ENCODE data around the gene CDK11A.
"Not testable (repeated sequence)": the region's sequence is repeated elsewhere in the genome, so short reads cannot be mapped to it uniquely, and the experiment has no call there.

The CDK11A gene

DNA sequence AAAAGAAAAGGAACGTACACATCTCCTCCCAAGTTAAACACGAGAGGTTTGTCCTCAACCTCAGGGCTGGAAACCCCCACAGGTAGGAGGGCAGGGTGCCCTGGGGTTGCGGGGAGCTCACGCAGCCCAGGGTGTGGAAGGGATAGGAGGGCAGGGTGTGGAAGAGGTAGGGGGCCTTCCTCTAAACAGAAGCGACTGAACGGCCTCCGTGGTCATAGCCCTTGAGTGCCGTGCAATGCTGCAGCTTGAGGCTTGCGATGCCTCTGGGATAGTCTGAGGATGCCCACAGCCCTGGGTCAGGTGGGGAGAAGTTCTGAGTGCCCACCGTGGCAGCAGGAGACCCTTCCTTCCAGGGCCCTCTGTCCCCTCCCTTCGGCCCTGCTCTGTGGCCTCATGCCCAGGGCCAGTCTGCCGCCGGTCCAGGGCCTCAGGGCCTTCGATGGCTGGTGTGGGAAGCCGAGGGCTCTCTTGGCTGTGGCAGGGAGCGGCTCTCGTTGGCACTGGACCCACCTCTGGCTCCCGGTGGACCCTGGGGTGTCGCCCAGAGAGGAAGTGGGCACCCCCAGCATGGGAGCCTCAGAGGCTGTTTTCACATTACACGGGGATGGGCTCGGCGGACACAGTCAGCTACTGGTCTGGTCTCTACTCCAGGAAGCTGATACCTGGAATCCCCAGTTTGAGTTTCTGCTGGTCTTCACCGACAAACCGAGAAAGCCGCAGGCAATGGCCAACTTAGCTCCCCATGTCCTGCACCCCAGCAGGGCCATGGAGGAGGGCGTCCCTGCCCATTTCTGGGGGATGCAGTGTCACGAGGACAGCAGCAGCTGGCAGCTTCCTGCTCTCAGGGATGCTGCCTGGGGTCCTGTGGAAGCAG is 59.0 kb downstream of the CDK11A start:
- TF ChIP-seq, protein P1, sequence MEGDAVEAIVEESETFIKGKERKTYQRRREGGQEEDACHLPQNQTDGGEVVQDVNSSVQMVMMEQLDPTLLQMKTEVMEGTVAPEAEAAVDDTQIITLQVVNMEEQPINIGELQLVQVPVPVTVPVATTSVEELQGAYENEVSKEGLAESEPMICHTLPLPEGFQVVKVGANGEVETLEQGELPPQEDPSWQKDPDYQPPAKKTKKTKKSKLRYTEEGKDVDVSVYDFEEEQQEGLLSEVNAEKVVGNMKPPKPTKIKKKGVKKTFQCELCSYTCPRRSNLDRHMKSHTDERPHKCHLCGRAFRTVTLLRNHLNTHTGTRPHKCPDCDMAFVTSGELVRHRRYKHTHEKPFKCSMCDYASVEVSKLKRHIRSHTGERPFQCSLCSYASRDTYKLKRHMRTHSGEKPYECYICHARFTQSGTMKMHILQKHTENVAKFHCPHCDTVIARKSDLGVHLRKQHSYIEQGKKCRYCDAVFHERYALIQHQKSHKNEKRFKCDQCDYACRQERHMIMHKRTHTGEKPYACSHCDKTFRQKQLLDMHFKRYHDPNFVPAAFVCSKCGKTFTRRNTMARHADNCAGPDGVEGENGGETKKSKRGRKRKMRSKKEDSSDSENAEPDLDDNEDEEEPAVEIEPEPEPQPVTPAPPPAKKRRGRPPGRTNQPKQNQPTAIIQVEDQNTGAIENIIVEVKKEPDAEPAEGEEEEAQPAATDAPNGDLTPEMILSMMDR (IDR thresholded peaks at IDR 0.05; ENCODE audit: low read depth, low read length, missing control alignments) = no peak
- H3K4me3 ChIP-seq (ENCODE audit: low read depth, low read length) = no peak overlapping the region
- no peak for DNase-seq (ENCODE audit: low read depth)
- in situ Hi-C loops (cut with HindIII; ENCODE audit: low sequenced_read_pairs) = no loop called here

DNA sequence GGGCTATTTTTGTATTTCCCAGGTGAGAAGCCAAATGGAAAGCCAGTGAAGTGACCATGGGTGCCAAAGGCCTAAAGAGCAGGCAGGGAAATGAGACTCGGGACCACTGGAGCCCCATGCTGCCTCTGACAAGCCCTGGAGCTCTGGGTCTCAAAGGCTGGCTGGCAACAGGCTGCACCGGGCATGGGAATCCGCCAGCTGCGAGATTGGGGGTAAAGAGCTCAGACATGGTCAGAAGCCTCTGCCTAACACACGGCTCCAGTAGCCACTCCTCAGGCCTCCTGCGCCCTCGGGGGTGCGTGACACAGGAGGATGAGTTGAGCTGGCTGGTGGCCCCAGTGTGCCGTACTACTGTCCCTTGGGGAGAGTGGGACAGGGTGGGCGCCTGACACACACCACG is 59.8 kb downstream of the CDK11A start:
- DNase-seq (ENCODE audit: low read depth); H3K4me3 ChIP-seq (ENCODE audit: low read depth, low read length); in situ Hi-C loops (cut with HindIII; ENCODE audit: low sequenced_read_pairs): not testable (repeated sequence)

DNA sequence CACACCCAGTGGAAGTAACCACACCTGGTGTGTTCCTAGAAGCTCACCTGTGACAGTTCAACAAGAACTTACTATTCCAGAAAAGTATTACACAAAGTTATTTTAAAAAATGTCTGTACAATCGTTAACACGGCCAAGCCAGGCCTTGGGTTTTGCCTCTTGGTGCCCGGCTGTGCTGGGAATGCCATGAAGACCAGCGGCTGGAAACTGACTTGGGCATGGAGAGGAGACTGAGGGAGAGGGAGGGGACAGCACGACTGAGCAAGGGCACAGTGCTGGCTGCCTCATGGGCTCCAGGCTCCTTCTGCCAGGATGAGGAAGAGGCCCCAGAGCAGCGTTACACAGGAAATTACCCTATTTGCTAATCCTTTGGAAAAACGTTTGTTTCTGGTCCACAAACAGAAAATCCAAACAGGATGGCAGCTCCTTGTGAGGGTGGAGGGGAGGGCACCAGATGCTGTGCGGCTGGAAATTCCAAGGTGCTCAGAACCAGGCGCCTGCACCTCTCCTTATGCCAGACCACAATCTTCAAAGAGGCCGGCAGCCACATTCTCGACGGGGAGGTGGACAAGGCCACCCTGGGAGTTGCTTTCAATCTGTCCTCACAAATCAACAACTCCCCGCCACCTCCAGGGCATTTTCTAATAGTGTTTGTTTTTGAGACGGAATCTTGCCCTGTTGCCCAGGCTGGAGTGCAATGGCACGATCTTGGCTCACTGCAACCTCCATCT is 61.2 kb downstream of the CDK11A start:
- H3K4me3 ChIP-seq (ENCODE audit: low read depth, low read length); DNase-seq (ENCODE audit: low read depth); in situ Hi-C loops (cut with HindIII; ENCODE audit: low sequenced_read_pairs): not testable (repeated sequence)

GRCh38 chr1:1662392-1662791 is 61.8 kb downstream of the CDK11A start:
- DNase-seq (ENCODE audit: low read depth); H3K4me3 ChIP-seq (ENCODE audit: low read depth, low read length); in situ Hi-C loops (cut with HindIII; ENCODE audit: low sequenced_read_pairs): not testable (repeated sequence)

DNA sequence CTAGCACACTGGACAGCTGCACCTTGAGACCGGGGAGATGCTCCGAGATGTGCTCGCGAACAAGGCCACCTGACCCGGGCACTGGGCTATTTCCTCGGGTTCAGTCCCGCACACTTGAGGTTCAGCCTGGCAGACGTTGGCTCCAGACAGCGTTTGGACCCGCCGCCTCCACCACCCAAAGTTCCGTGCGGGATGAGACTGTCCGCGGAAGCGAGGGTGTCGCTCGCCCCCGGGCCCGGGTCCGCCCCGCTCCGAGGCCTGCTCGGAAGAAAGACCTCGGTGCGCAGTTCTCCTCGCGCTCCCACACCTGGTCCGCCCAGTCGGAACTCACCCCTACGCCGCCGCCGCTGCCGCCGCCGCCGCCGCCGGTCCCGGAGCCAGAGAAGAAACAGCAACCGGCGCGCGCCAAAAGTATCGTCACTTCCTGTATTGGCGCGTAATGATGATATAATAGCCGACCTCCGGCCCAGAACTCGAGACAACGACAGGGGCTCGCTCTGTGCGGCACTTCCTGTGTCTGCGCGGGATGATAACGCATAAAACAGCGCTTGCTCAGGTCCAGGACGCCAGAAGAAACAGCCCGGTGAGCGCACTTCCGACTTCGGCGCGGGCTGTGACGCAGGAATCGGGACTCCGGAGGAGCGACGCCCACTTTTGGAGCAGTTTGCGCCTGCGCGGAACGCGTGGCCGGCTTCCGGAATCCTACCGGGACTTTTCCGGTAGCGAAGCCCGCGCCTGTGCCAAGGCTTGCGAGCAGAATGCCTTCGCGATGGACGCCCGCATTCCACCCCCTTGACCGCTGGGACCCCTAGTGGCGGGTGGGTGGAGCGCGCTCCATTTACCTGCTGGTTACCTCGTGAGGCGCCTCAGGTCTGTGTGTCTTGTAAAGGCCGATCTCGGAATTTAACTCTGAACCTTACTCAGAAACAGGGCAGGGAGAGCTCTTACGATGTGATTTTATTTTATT is 65.3 kb downstream of the CDK11A start, which contains the start of gene CDK11B:
Gene CDK11B, minus strand, starts transcription at position 422 of the 967 bp plus-strand sequence. CDS start 1,519 bp downstream, outside the sequence.
- in situ Hi-C loops (cut with HindIII; ENCODE audit: low sequenced_read_pairs) = not testable (repeated sequence)
- TF ChIP-seq, protein P1 (IDR thresholded peaks at IDR 0.05; ENCODE audit: low read depth, low read length, missing control alignments) = peak; percentile 14
- peak; percentile 94 for DNase-seq (ENCODE audit: low read depth)
- H3K4me3 ChIP-seq (ENCODE audit: low read depth, low read length) = peak within 1 kb of the TSS; percentile 54
